Aorta (tissue), 5 donors: Measurements from ENCODE around the gene CCPG1. TPM values are rescaled to one million over a fixed set of nuclear protein-coding genes. Genes with fewer than 3 reads are reported as not detected.
"Not testable (repeated sequence)": the region's sequence is repeated elsewhere in the genome, so short reads cannot be mapped to it uniquely, and the experiment has no call there.

ENCODE experiments used
- ATAC-seq: fragments of 200-7000 bp; cut with Tn5 transposase; one replicate; pipeline ENCODE4 v1.9.1; 2022; ENCODE audit warnings: moderate library complexity; ENCODE audit not compliant: low FRiP score
- DNase-seq, 2 donors: peaks; one replicate each; pipeline ENCODE4 v3.0.0-alpha.2; 2020
- H3K27ac ChIP-seq, 2 donors: one replicate each; pipeline ENCODE4 v1.5.1; 2013; ENCODE audit warnings: low read length in 2 of 2, mild to moderate bottlenecking in 2 of 2, moderate library complexity in 2 of 2, control low read depth in 1 of 2, inconsistent platforms in 1 of 2, low read depth in 1 of 2
- H3K27me3 ChIP-seq, 2 donors: one replicate each; pipeline ENCODE4 v1.6.1; 2013; ENCODE audit warnings: control low read depth in 1 of 2, low read length in 1 of 2, mild to moderate bottlenecking in 1 of 2, moderate library complexity in 1 of 2; ENCODE audit not compliant: insufficient read depth in 2 of 2, control insufficient read depth in 1 of 2
- H3K36me3 ChIP-seq, 2 donors: one replicate each; pipeline ENCODE4 v1.6.1; 2013; ENCODE audit warnings: control low read depth in 1 of 2, low read length in 1 of 2, mild to moderate bottlenecking in 1 of 2; ENCODE audit not compliant: insufficient read depth in 2 of 2, control insufficient read depth in 1 of 2
- H3K4me1 ChIP-seq, 2 donors: one replicate each; pipeline ENCODE4 v1.6.1; 2013; ENCODE audit warnings: low read length in 2 of 2, control low read depth in 1 of 2, mild to moderate bottlenecking in 1 of 2, moderate library complexity in 1 of 2; ENCODE audit not compliant: insufficient read depth in 2 of 2, control insufficient read depth in 1 of 2
- H3K4me3 ChIP-seq, 2 donors: one replicate each; pipeline ENCODE4 v1.5.1; 2013; ENCODE audit warnings: low read length in 2 of 2, control low read depth in 1 of 2, mild to moderate bottlenecking in 1 of 2
- H3K9me3 ChIP-seq: one replicate; pipeline ENCODE4 v1.6.1; 2013; ENCODE audit warnings: mild to moderate bottlenecking, low read length; ENCODE audit not compliant: control insufficient read depth
- WGBS, 2 donors: extraction: QIAGEN DNeasy Blood & Tissue Kit; methylation state at CpG; one replicate each; pipeline ENCODE4 v1.1.7; 2013; 5-methylcytosine and 5-hydroxymethylcytosine counted together
- intact Hi-C, 2 donors: fragments of 100-400 bp; cut with DNase I; formaldehyde crosslinking; loops; one replicate each; pipeline versions ENCODE4 v1.14.2 to v1.15.0; 2022
- long read RNA-seq, 2 donors: library from polyadenylated mRNA; unstranded; transcript quantifications; one replicate each; pipeline ENCODE4 v2.0.0, GENCODE V29; 2020 to 2021
- polyA plus RNA-seq, 2 donors: library from polyadenylated mRNA; stranded (reverse); fragments of 200-250 nt; gene quantifications; one replicate each; pipeline ENCODE4 v1.2.3, GENCODE V29; 2013
- total RNA-seq, 2 donors: library from RNA; stranded (reverse); fragmentation: NEBNext Ultra II Directional; extraction: Animal tissue kit (Norgen Biotek cat#: 25700); gene quantifications; one replicate each; pipeline ENCODE4 v1.2.1, GENCODE V29; 2021
- donor health status: healthy with polysubstance abuse.
- donor health status: Bipolar disorder and iron deficiency.
- donor health status: DM: no; HTN: no; CAD: no.
- donor health status: DM: no; HTN: no; CAD: no.
- donor health status: DM: yes; HTN: yes; CAD: no.

The CCPG1 gene
- total RNA-seq (100 to 1,000 TPM; 108 to 126 TPM), polyA plus RNA-seq (10 to 100 TPM; 46.6 to 69.4 TPM)
- long read RNA-seq, donor 1, full-length matches to known transcripts: 332 of 353 reads
- long read RNA-seq, donor 1, partial matches to known transcripts: 11 of 353 reads
- long read RNA-seq, donor 1, other reads (novel, unspliced or antisense): 10 of 353 reads
- long read RNA-seq, donor 2, full-length matches to known transcripts: 48 of 54 reads
- long read RNA-seq, donor 2, partial matches to known transcripts: 1 of 54 reads
- long read RNA-seq, donor 2, other reads (novel, unspliced or antisense): 5 of 54 reads

DNA sequence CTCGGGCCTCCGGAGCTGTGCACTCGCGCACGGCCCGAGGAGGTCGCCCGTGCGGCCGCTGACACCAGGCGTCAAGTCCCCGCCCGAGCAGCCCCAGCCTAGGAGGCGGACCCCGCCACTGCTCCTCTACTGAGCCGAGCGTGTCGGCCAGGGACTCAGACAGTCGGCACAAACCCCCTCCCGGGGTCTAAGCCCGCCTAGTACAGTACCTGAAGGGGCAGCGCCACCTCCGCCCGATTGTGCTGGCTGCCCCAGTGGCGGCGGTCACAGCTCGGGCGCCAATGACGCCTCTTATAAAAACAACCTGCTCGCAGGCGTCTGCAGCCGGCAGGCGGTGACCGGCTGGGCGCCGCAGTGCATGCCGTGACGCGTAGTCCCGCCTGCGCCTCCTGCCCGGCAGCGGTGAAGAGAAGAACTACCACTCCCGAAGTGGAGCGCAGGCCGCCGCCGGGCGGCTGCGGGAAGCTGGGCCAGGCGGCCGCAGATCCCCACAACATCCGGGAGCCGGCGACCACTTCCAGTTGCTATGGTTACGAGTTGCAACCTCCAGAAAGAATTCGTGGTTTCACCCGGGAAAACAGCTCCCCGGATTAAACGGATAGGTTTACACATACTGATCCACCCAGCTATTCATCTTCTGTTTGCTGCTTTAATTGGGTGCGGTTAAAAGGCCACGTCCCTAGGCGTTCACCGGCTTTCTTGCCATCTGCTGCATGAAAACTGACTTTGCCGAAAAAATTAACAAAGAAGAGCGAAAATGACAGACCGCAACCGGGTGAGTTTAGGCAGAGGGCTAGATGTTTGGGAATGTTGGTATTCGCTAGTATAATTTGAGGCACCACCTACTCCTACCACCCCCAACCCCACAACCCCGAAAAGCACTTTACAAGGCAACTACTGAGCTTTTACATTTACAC, at the start of gene CCPG1, which contains the start of gene PIERCE2:
Gene CCPG1, minus strand, starts transcription at position 348 of the 917 bp plus-strand sequence. CDS start 18,935 bp downstream, outside the sequence.
Gene PIERCE2, plus strand, starts transcription at position 484 of the 917 bp plus-strand sequence. Its CDS starts 274 bp downstream, at position 758.
- ATAC-seq (peak; percentile 100), DNase-seq (peak; percentile 96)
- Histone ChIP-seq H3K36me3 (no peaks in the 10 kb centered on the region), H3K27me3 (no peaks in the 10 kb centered on the region), H3K4me3 (peak within 1 kb of the TSS; percentile 65 to 70), H3K9me3 (no peaks in the 10 kb centered on the region), H3K27ac (peak within 1 kb of the TSS in 1 of 2 donors; percentile 56), H3K4me1 (peaks cover 0 to 3% of the 10 kb centered on the region in 2 donors)
- 0 to 1% methylated on average over 69 to 70 of the region's 70 CpGs for WGBS, 2 donors
- intact Hi-C loops: loop anchor here in 1 of 2 donors (1.0 to 10.0 kb wide), 3 partner anchors 63 to 193 kb away; partner anchors contain the start of genes PIGB and PIGBOS1

GRCh38 chr15:55457401-55458022, 49.4 kb upstream of the CCPG1 start:
- intact Hi-C loops: no loop called here
- WGBS, 2 donors: 88 to 94% methylated on average over 5 of the region's 5 CpGs
- ATAC-seq: no peak

DNA sequence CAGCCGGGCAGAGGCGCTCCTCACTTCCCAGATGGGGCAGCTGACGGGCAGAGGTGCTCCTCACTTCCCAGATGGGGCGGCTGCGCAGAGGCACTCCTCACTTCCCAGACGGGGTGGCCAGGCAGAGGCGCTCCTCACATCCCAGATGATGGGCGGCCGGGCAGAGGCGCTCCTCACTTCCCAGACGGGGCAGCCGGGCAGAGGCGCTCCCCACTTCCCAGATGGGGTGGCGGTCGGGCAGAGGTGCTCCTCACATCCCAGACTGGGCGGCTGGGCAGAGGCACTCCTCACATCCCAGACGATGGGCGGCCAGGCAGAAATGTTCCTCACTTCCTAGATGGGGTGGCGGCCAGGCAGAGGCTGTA, 38.9 kb upstream of the CCPG1 start:
- H3K27me3 ChIP-seq, H3K4me1 ChIP-seq, ATAC-seq, intact Hi-C loops, DNase-seq, H3K27ac ChIP-seq, H3K9me3 ChIP-seq, H3K4me3 ChIP-seq, H3K36me3 ChIP-seq: not testable (repeated sequence)
- 97 to 98% methylated on average over 12 to 19 of the region's 19 CpGs for WGBS, 2 donors

More at GRCh38 chr15:55457401-55458022, 49.4 kb upstream of the CCPG1 start:
- H3K36me3 ChIP-seq: no peaks in the 10 kb centered on the region
- H3K4me1 ChIP-seq: no peaks in the 10 kb centered on the region
- no peaks in the 10 kb centered on the region for H3K9me3 ChIP-seq
- DNase-seq: no peak
- H3K27me3 ChIP-seq: no peaks in the 10 kb centered on the region
- no peak overlapping the region for H3K4me3 ChIP-seq
- no peak overlapping the region for H3K27ac ChIP-seq

GRCh38 chr15:55446379-55447029, 38.3 kb upstream of the CCPG1 start:
- 97 to 99% methylated on average over 21 to 41 of the region's 41 CpGs for WGBS, 2 donors
- intact Hi-C loops, DNase-seq, H3K4me3 ChIP-seq, H3K9me3 ChIP-seq, ATAC-seq, H3K27me3 ChIP-seq, H3K4me1 ChIP-seq, H3K27ac ChIP-seq, H3K36me3 ChIP-seq: not testable (repeated sequence)

- H3K36me3 ChIP-seq, H3K27me3 ChIP-seq, intact Hi-C loops, ATAC-seq, H3K27ac ChIP-seq, H3K9me3 ChIP-seq, H3K4me3 ChIP-seq, H3K4me1 ChIP-seq, DNase-seq: not testable (repeated sequence)
- 92 to 95% methylated on average over 20 to 27 of the region's 27 CpGs for WGBS, 2 donors
Measured at GRCh38 chr15:55445936-55446335, 37.8 kb upstream of the CCPG1 start.

DNA sequence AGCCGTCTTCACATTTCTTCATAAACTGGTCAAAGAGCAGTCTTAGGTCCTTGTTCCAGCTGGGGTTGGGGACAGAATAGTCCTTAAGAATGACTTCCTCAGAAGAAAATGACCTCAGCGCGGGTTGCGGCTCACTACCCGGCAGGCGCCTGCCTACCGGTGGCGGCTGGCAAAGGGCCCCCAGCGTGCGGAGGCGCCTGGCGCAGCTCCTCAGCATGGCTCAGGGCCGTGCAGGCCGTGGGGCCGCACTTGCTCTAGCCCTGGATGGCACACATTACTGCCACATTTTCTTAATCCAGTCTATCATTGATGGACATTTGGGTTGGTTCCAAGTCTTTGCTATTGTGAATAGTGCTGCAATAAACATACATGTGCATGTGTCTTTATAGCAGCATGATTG, 35.0 kb upstream of the CCPG1 start:
- H3K4me1 ChIP-seq, H3K9me3 ChIP-seq, ATAC-seq, H3K4me3 ChIP-seq, H3K27ac ChIP-seq, H3K27me3 ChIP-seq, intact Hi-C loops, DNase-seq, H3K36me3 ChIP-seq: not testable (repeated sequence)
- 91 to 98% methylated on average over 15 of the region's 15 CpGs for WGBS, 2 donors

GRCh38 chr15:55434989-55435825, 27.0 kb upstream of the CCPG1 start:
- ATAC-seq (peak; percentile 63), DNase-seq (no peak)
- H3K27ac ChIP-seq: no peak overlapping the region
- no peaks in the 10 kb centered on the region for H3K4me1 ChIP-seq
- H3K9me3 ChIP-seq: no peaks in the 10 kb centered on the region
- no peaks in the 10 kb centered on the region for H3K27me3 ChIP-seq
- H3K36me3 ChIP-seq: no peaks in the 10 kb centered on the region
- intact Hi-C loops: loop anchor here in 1 of 2 donors (5.0 to 10.0 kb wide), 2 partner anchors 140 to 218 kb away; no protein-coding TSS in a partner anchor
- 32 to 33% methylated on average over 6 of the region's 6 CpGs for WGBS, 2 donors
- H3K4me3 ChIP-seq: no peak overlapping the region
